Endothelial cell of umbilical vein (primary cell): ENCODE results near the gene CCDC86. TPM values are rescaled to one million over a fixed set of nuclear protein-coding genes. Genes with fewer than 3 reads are reported as not detected.

Experiments used
- BruUV-seq: library from RNA; stranded (reverse); fragments of 400-500 nt; replicated peaks from 2 replicates; lab custom pipeline; 2021; lab: Mats Ljungman, UMichigan
- CTCF ChIA-PET: fragments of 300-600, 350-600 bp; sonication (Branson Sonifier 250); formaldehyde crosslinking; loops from one replicate; lab custom pipeline; 2021; ENCODE audit warnings: antibody characterized with exemption, inconsistent platforms; lab: Charles Lee
- POLR2A ChIA-PET: fragments of 300-600, 350-600 bp; sonication (Branson Sonifier 250); formaldehyde crosslinking; loops from one replicate; lab custom pipeline; 2021; ENCODE audit warnings: antibody characterized with exemption, inconsistent platforms; lab: Charles Lee
- DNase-seq: peaks from one replicate; pipeline ENCODE4 v3.0.0-alpha.2; 2011; ENCODE audit warnings: low read depth, low spot score
- FAIRE-seq: peaks from 2 replicates; lab custom pipeline; 2011; peaks lifted over from hg19 to GRCh38; lab: Jason Lieb, UNC
- H2AFZ ChIP-seq: 2 replicates; pipeline ENCODE4 v1.6.0; 2012; ENCODE audit warnings: low read depth, low read length, control low read depth, inconsistent platforms
- H3K27ac ChIP-seq: 2 replicates; pipeline ENCODE4 v1.5.1; 2011; ENCODE audit warnings: low read depth, mild to moderate bottlenecking, control low read depth, low read length, moderate library complexity; ENCODE audit not compliant: insufficient read depth
- H3K27me3 ChIP-seq, 2 experiments: 2 replicates each; pipeline versions ENCODE4 v1.6.0 to v1.6.1; 2011; ENCODE audit warnings: low read length in 2 of 2, mixed read lengths in 1 of 2; ENCODE audit not compliant: control insufficient read depth in 2 of 2, insufficient read depth in 2 of 2
- H3K36me3 ChIP-seq, 2 experiments: 2 replicates in 1 of 2; 3 replicates in 1 of 2; pipeline ENCODE4 v1.5.1; 2011; ENCODE audit warnings: low read length in 2 of 2, mild to moderate bottlenecking in 1 of 2, moderate library complexity in 1 of 2; ENCODE audit not compliant: control insufficient read depth in 2 of 2, insufficient read depth in 2 of 2; ENCODE audit errors: extremely low read depth in 1 of 2
- H3K4me1 ChIP-seq: 3 replicates; pipeline ENCODE4 v1.5.1; 2011; ENCODE audit warnings: mild to moderate bottlenecking, low read length; ENCODE audit not compliant: control insufficient read depth, insufficient read depth; ENCODE audit errors: extremely low read depth
- H3K4me2 ChIP-seq: 2 replicates; pipeline ENCODE4 v1.6.1; 2011; ENCODE audit warnings: low read length, control low read depth, mixed read lengths; ENCODE audit not compliant: insufficient read depth
- H3K4me3 ChIP-seq, 3 experiments: fragments of 200-600 bp in 1 of 3; sonication (generic), shearing (Covaris generic) in 1 of 3; replicated peaks in 1 of 3; 2 replicates each; pipeline ENCODE4 v1.5.1; 2011 to 2016; ENCODE audit warnings: control low read depth in 3 of 3, low read length in 3 of 3, mild to moderate bottlenecking in 2 of 3, inconsistent platforms in 1 of 3, low read depth in 1 of 3, moderate library complexity in 1 of 3; ENCODE audit not compliant: insufficient read depth in 1 of 3
- H3K79me2 ChIP-seq: 2 replicates; pipeline ENCODE4 v1.6.0; 2012; ENCODE audit warnings: low read length, inconsistent platforms; ENCODE audit not compliant: control insufficient read depth, insufficient read depth
- H3K9ac ChIP-seq: replicated peaks from 2 replicates; pipeline ENCODE3; 2011; ENCODE audit warnings: low read length, control low read depth; ENCODE audit not compliant: insufficient read depth; ENCODE audit errors: extremely low read depth
- H3K9me1 ChIP-seq: replicated peaks from 3 replicates; pipeline ENCODE4 v1.6.0; 2011; ENCODE audit warnings: mild to moderate bottlenecking, low read length; ENCODE audit not compliant: control insufficient read depth, insufficient read depth; ENCODE audit errors: extremely low read depth
- H3K9me3 ChIP-seq: replicated peaks from 2 replicates; pipeline ENCODE4 v1.5.1; 2012; ENCODE audit warnings: low read length, inconsistent platforms; ENCODE audit not compliant: control insufficient read depth, insufficient read depth
- H4K20me1 ChIP-seq: replicated peaks from 2 replicates; pipeline ENCODE3; 2011; ENCODE audit warnings: mild to moderate bottlenecking, low read length; ENCODE audit not compliant: control insufficient read depth, insufficient read depth; ENCODE audit errors: extremely low read depth
- CTCF ChIP-seq, 2 donors: IDR thresholded peaks; 1 replicate in 1 of 2; 2 replicates in 1 of 2; pipeline ENCODE4 v1.5.1; 2011; ENCODE audit warnings: low read length in 2 of 2, mild to moderate bottlenecking in 2 of 2, moderate library complexity in 2 of 2, control low read depth in 1 of 2, inconsistent platforms in 1 of 2, low read depth in 1 of 2; ENCODE audit not compliant: insufficient read depth in 1 of 2; ENCODE audit errors: extremely low read depth in 1 of 2
- EZH2 ChIP-seq: IDR thresholded peaks from 2 replicates; pipeline ENCODE4 v1.6.1; 2012; ENCODE audit warnings: borderline replicate concordance, low read depth, mild to moderate bottlenecking, moderate library complexity, low read length, inconsistent platforms; ENCODE audit not compliant: severe bottlenecking
- FOS ChIP-seq: IDR thresholded peaks from 2 replicates; pipeline ENCODE4 v1.6.1; 2011; ENCODE audit warnings: mild to moderate bottlenecking, low read length, moderate library complexity, borderline replicate concordance; ENCODE audit not compliant: insufficient read depth
- GATA2 ChIP-seq: IDR thresholded peaks from 2 replicates; pipeline ENCODE4 v1.7.0; 2011; ENCODE audit warnings: low read depth, mild to moderate bottlenecking, moderate library complexity, mixed read lengths, low read length; ENCODE audit not compliant: insufficient read length, insufficient read depth
- JUN ChIP-seq: IDR thresholded peaks from 2 replicates; pipeline ENCODE4 v1.6.1; 2011; ENCODE audit warnings: borderline replicate concordance, low read depth; ENCODE audit not compliant: insufficient read length, insufficient read depth
- MAX ChIP-seq: IDR thresholded peaks from 2 replicates; pipeline ENCODE4 v1.6.1; 2011; ENCODE audit not compliant: insufficient read depth, insufficient read length
- MYC ChIP-seq: IDR thresholded peaks from one replicate; pipeline ENCODE4 v1.6.1; 2011; ENCODE audit warnings: mild to moderate bottlenecking, low read depth, low read length
- POLR2A ChIP-seq: IDR thresholded peaks from 2 replicates; pipeline ENCODE4 v1.6.1; 2012; ENCODE audit warnings: low read depth, mild to moderate bottlenecking, control low read depth, low read length
- POLR2AphosphoS5 ChIP-seq: IDR thresholded peaks from 2 replicates; pipeline ENCODE4 v1.6.1; 2012; ENCODE audit warnings: low read depth, mild to moderate bottlenecking, control low read depth, low read length, moderate library complexity; ENCODE audit not compliant: insufficient read depth
- dilution Hi-C: fragments of 300-500 bp; cut with MboI; formaldehyde crosslinking; loops from one replicate; pipeline ENCODE4 v1.15.0; 2019; ENCODE audit warnings: low sequenced_read_pairs; ENCODE audit not compliant: extremely low pct_ligation_motif_present
- intact Hi-C: fragments of 100-400 bp; cut with micrococcal nuclease; formaldehyde crosslinking; loops from one replicate; pipeline ENCODE4 v1.10.0; 2022
- polyA plus RNA-seq, 4 experiments: library from polyadenylated mRNA; depleted of rRNA in 3 of 4; stranded (reverse) in 3 of 4; unstranded in 1 of 4; fragments of >200 nt; gene quantifications; 2 replicates each; pipeline versions ENCODE4 v1.2.1 to v1.2.3, GENCODE V29; 2011 to 2012; ENCODE audit warnings: missing spikeins in 1 of 4
- total RNA-seq: library from RNA; stranded (reverse); gene quantifications from 2 replicates; pipeline ENCODE4 v1.2.3, GENCODE V29; 2021

CCDC86 gene
- total and polyA plus RNA-seq, 2 donors (not counting 3 experiments of a cell fraction or from before 2014, with no cell fraction given): 29.8 to 60.8 TPM

- CTCF ChIA-PET: interaction anchor here (1.0 to 3.2 kb wide), 7 partner anchors 13 to 92 kb away, joined by 3 to 22 read pairs (median 4); partner anchors contain the start of gene ZP1
- intact Hi-C loops (no loop called here), dilution Hi-C loops (no loop called here)
- Histone ChIP-seq H3K4me1 (no peaks in the 10 kb centered on the region), H3K27ac (no peak overlapping the region), H3K36me3 (peaks cover 0 to 3% of the 10 kb centered on the region in 2 experiments), H4K20me1 (no peaks in the 10 kb centered on the region), H3K27me3 (no peaks in the 10 kb centered on the region), H2AFZ (no peak overlapping the region), H3K4me2 (no peak overlapping the region), H3K79me2 (no peaks in the 10 kb centered on the region), H3K9me1 (no peaks in the 10 kb centered on the region), H3K9ac (no peak overlapping the region), H3K9me3 (no peaks in the 10 kb centered on the region), H3K4me3 (no peak overlapping the region)
- TF ChIP-seq JUN (no peak), CTCF (IDR thresholded peaks at IDR 0.05; ENCODE audit: extremely low read depth in 1 of 2, insufficient read depth in 1 of 2, low read depth in 1 of 2, low read length in 2 of 2) (no peak), GATA2 (no peak), FOS (no peak), MAX (no peak), MYC (no peak), POLR2AphosphoS5 (no peak), EZH2 (no peak), POLR2A (no peak)
- BruUV-seq: no TSS peak
- no peak for FAIRE-seq
- no peak for DNase-seq
- POLR2A ChIA-PET: no interaction called here
Observed at GRCh38 chr11:60854847-60855725, 13.2 kb downstream of the CCDC86 start.
